ENCODE measurements around the gene C1orf116.

- TF ChIP-seq, protein P1, sequence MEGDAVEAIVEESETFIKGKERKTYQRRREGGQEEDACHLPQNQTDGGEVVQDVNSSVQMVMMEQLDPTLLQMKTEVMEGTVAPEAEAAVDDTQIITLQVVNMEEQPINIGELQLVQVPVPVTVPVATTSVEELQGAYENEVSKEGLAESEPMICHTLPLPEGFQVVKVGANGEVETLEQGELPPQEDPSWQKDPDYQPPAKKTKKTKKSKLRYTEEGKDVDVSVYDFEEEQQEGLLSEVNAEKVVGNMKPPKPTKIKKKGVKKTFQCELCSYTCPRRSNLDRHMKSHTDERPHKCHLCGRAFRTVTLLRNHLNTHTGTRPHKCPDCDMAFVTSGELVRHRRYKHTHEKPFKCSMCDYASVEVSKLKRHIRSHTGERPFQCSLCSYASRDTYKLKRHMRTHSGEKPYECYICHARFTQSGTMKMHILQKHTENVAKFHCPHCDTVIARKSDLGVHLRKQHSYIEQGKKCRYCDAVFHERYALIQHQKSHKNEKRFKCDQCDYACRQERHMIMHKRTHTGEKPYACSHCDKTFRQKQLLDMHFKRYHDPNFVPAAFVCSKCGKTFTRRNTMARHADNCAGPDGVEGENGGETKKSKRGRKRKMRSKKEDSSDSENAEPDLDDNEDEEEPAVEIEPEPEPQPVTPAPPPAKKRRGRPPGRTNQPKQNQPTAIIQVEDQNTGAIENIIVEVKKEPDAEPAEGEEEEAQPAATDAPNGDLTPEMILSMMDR (IDR thresholded peaks at IDR 0.05), result no peak
- TF ChIP-seq POLR2A (IDR thresholded peaks at IDR 0.05), result no peak
Measured at GRCh38 chr1:207034998-207035397, 2.4 kb upstream of the C1orf116 start.
